ENCODE results near the gene BTBD10.

DNA sequence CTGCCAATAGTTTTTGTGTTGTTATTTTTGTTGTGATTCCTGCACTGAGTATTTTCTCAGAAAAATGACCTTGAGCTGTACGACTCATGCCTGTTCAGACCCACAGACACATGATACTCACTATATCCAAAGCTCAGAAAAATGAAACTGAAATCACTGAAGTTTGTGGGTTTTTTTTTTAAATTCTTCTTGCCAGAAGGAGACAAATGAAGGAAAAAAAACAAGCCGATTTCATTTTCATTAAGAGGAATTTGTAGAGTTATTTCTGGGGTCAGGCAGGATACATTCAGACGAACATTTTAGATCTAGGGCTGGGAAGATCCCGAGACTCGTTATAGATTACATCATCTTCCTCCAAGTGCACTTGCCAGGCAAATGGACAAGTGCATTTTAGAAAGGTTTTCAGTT is 125.0 kb downstream of the BTBD10 start:
- TF ChIP-seq CTCF (IDR thresholded peaks at IDR 0.05) (peak in 1 of 6 experiments; percentile 10), POLR2A (IDR thresholded peaks at IDR 0.05) (no peak)
